Activated CD4-positive, alpha-beta T cell treated with anti-CD3 and anti-CD28 coated beads for 4 hours (primary cell): ENCODE measurements around the gene HECTD2.
"Not testable (repeated sequence)": the region's sequence is repeated elsewhere in the genome, so short reads cannot be mapped to it uniquely, and the experiment has no call there.

Source experiments
- DNase-seq, 2 donors: peaks; one replicate each; pipeline ENCODE4 v3.0.0-alpha.2; 2020

HECTD2 gene

GRCh38 chr10:91540733-91541132, 130.6 kb downstream of the HECTD2 start:
- no peak for DNase-seq

DNA sequence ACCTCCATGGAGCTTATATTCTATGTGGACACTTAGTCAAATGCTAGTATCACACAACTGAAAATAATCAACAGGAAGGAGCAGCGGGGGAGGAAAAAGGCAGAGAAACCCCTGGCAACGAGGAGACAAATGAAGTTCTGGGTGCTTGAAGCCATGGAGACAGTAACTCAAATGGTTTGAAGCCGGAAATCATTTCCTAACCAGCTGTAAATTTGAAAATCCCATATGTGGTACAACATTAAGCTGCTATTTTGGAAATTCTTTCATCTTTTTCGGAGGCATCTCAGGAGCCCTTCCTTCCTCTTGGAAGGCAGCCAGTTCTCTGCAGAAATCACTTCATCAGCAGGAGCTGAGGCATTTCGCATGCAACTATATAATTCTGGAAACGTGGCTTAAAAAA, 131.3 kb downstream of the HECTD2 start:
- DNase-seq = no peak

DNA sequence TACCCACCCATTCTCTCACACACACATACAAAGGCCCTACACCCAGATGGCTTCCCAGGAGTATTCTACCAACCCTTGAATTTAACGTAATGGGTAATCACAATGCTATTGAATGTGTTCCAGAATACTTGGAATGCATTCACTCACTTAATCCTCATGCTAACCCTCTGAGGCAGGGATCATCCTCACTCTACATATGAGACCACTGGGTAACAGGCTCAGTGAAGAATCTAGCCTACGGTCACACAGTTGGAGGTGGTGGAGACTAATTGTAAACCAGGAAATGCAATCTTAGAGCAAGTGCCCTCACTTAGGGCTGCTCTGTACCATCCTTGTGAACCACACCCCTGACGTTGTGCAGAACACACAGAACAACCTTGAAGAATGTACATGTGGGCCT, 135.2 kb downstream of the HECTD2 start:
- no peak for DNase-seq

GRCh38 chr10:91545838-91546237, 135.7 kb downstream of the HECTD2 start:
- no peak for DNase-seq

- no peak for DNase-seq
Measured at GRCh38 chr10:91549262-91549661, 139.1 kb downstream of the HECTD2 start.

DNA sequence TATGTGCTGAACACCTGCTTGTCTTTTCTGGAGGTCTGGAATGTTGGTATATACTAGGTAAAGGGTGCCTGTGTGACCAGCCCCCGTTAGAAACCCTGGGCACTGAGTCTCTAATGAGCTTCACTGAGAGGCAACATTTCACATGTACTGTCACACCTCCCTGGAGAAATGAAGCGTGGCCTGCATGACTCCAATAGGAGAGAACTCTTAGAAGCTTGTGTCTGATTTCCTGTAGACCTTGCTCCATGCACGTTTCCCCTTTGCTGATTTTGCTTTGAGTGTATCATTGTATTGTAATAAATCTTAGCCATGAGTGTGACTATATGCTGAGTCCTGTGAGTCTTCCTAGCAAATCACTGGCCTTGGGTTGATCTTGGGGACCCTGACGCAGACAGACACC, 139.9 kb downstream of the HECTD2 start:
- DNase-seq = no peak

DNA sequence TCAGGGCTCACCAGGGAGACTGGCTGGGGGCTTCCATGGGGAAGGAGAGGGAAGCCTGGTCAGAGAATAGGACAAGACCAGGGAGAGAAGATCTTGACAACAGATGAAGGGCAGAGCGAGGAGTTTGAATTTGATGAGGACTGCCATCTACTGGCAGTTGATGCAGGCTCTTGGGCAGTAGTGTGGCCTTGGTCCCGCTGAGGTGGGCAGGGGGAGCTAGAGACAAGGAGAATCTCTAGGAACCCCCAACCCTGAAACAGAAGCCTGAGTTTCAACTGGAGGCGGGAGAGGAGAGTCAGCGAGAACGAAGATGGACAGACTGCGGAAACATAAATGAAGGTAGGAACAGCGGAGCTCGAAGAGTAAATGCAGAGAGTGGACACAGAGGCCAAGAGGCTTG, 141.7 kb downstream of the HECTD2 start:
- no peak for DNase-seq

DNA sequence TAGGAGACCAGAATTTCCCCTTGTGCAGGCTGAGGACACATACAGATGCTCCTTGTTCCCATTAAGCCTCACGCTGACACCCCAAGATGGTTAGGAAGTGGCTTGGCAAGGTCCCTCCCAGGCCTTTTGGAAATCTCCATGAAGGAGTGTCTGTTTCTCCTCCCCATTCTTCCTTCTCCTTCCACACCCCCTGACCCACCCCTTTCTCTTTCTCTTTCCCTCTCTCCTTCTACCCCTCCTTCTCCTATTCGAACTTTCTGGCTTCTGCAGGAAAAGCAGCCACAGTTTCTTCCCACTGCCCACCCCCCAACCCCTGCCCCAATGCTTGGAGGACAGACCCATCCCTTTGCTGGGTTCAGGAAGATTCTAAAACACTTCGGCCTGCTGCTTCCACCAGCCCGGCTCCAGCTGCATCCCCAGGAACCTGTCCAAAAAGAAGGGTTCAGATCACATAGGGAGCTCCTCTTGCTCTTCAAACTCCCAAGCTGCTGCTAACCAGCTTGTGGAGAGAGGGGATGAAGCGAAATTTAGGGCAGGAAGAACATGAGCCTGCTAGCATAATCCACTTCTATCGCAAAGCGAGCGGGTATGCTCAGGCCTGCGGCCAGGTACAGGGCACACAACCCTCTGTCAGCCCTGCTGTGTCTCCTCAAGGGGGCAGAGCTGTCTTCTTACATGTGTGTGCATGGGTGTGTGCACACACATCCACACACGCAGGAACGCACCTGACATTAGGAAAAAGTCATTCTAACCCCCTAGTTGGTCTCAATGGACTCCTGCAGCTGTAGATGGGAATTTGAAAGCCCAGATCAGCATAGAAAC, 142.3 kb downstream of the HECTD2 start:
- no peak for DNase-seq

- DNase-seq = no peak
Measured at GRCh38 chr10:91555455-91555854, 145.3 kb downstream of the HECTD2 start.

GRCh38 chr10:91556691-91557566, 146.8 kb downstream of the HECTD2 start:
- DNase-seq = no peak

DNA sequence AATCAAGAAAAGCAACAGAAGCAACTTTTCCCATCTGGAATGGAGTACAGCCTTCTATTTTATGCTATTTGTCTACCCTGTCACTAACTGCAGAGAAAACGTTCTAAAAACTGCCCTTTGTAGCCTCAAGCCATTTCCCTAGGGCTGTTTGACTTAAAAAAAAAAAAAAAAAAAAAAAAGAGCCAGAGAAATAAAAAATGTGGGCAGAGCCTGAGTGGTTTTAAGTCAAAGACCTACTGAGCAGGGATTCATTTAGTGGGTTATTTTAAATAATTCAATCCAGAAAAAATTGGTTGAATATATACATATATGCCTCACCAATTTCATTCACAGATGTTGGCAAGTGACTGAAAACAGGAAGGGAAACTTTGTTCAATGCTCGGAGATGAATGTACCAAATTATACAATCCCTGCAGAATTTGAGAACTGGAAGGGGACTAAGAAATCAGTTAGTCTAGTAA, 147.5 kb downstream of the HECTD2 start:
- DNase-seq = no peak

GRCh38 chr10:91558473-91558872, 148.3 kb downstream of the HECTD2 start:
- no peak for DNase-seq

DNA sequence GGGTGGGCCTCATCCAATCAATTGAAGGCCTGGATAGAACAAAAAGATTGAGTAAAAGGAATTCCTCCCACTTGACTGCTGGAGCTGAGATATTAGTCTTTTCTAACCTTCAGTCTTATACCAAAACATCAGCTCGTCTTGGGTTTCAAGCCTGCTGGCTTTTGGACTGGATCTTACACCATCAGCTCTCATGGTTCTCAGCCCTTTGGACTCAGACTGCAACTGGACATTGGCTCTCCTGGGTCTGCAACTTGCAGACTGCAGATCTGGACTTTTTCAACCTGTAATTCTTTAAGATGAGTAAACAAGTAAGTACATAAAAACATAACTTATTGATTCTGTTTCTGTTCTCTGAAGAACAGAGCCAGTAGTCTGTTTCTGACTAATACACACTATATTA, 149.0 kb downstream of the HECTD2 start:
- DNase-seq = no peak

DNA sequence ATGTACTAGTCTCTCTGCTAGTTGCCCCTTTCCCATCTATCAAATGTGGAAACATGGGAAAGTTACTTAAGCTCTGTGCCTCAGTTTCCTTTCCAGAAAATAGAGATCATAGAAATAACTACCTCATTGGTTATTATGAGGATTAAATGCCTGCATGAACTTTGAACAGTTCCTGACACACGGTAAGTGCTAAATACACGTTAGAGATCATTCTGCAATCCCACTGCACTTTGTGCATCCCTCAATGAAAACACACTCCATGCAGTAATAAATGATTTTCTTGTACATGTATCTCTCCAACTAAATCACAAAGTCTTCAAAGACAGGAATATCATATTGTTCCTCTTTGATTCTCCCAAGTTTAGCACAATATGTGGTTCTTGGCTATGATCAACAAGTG, 149.6 kb downstream of the HECTD2 start:
- DNase-seq = no peak

DNA sequence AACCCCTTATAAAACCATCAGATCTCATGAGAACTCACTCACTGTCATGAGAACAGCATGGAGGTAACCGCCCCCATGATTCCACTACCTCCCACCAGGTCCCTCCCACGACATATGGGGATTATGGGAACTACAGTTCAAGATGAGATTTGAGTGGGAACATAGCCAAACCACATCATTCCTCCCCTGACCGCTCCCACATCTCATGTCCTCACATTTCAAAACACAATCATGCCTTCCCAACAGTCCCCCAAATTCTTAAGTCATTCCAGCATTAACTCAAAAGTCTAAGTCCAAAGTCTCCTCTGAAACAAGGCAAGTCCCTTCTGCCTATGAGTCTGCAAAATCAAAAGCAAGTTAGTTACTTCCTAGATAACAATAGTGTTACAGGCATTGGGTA, 150.7 kb downstream of the HECTD2 start:
- DNase-seq = not testable (repeated sequence)

GRCh38 chr10:91562839-91563581, 152.9 kb downstream of the HECTD2 start:
- no peak for DNase-seq

GRCh38 chr10:91564026-91564425, 153.9 kb downstream of the HECTD2 start:
- no peak for DNase-seq
